Esophagus muscularis mucosa (tissue), 4 donors: ENCODE results near the gene TM2D1.

Experiments used
- CTCF ChIP-seq, 3 experiments: fragments of 200-600 bp in 2 of 3; fragments of 450-650 bp in 1 of 3; sonication (generic) in 2 of 3; IDR thresholded peaks; one replicate each; pipeline ENCODE4 v1.5.1; 2017 to 2019; ENCODE audit warnings: antibody characterized with exemption in 3 of 3, mild to moderate bottlenecking in 2 of 3, moderate library complexity in 1 of 3
- EP300 ChIP-seq: sonication (generic); formaldehyde crosslinking; IDR thresholded peaks from one replicate; pipeline ENCODE4 v1.6.1; 2017; ENCODE audit warnings: antibody characterized with exemption
- POLR2AphosphoS5 ChIP-seq, 2 donors: sonication (generic); formaldehyde crosslinking; IDR thresholded peaks; one replicate each; pipeline ENCODE4 v1.6.1; 2017; ENCODE audit warnings: antibody characterized with exemption in 2 of 2

GRCh38 chr1:61642475-61643232 is 82.3 kb downstream of the TM2D1 start:
- TF ChIP-seq CTCF (IDR thresholded peaks at IDR 0.05) (no peak), EP300 (no peak), POLR2AphosphoS5 (IDR thresholded peaks at IDR 0.05) (no peak)
